HG03097 (cell line): ENCODE measurements around the gene CCDC6.
"Not testable (repeated sequence)": the region's sequence is repeated elsewhere in the genome, so short reads cannot be mapped to it uniquely, and the experiment has no call there.

Source experiments
- ATAC-seq: cut with Tn5 transposase; IDR thresholded peaks from one replicate; pipeline ENCODE4 v1.9.1; 2021; ENCODE audit not compliant: unreplicated experiment, low FRiP score

Gene CCDC6

GRCh38 chr10:59819683-59820082, 86.7 kb downstream of the CCDC6 start:
- ATAC-seq: no peak

GRCh38 chr10:59819265-59819664, 87.1 kb downstream of the CCDC6 start:
- ATAC-seq: no peak

GRCh38 chr10:59817773-59818172, 88.6 kb downstream of the CCDC6 start:
- ATAC-seq: no peak

GRCh38 chr10:59814878-59815277, 91.5 kb downstream of the CCDC6 start:
- ATAC-seq: no peak

GRCh38 chr10:59812519-59813122, 93.7 kb downstream of the CCDC6 start:
- ATAC-seq: no peak

- no peak for ATAC-seq
These were observed 96.7 kb downstream of the CCDC6 start for GRCh38 chr10:59809644-59809974.

GRCh38 chr10:59808896-59809643, 97.3 kb downstream of the CCDC6 start:
- ATAC-seq: peak; percentile 94

- ATAC-seq: no peak
These were observed 98.4 kb downstream of the CCDC6 start for GRCh38 chr10:59807629-59808620.

GRCh38 chr10:59805014-59805413, 101.3 kb downstream of the CCDC6 start:
- no peak for ATAC-seq

- no peak for ATAC-seq
These were observed 102.1 kb downstream of the CCDC6 start for GRCh38 chr10:59804220-59804619.

- no peak for ATAC-seq
These were observed 102.6 kb downstream of the CCDC6 start for GRCh38 chr10:59803714-59804113.

- no peak for ATAC-seq
These were observed 105.2 kb downstream of the CCDC6 start for GRCh38 chr10:59801171-59801570.

GRCh38 chr10:59799421-59799820, 106.9 kb downstream of the CCDC6 start:
- no peak for ATAC-seq

- ATAC-seq: no peak
These were observed 112.4 kb downstream of the CCDC6 start for GRCh38 chr10:59793919-59794318.

- ATAC-seq: no peak
These were observed 113.5 kb downstream of the CCDC6 start for GRCh38 chr10:59792812-59793211.

- ATAC-seq: no peak
These were observed 114.8 kb downstream of the CCDC6 start for GRCh38 chr10:59791601-59792000.

- ATAC-seq: not testable (repeated sequence)
These were observed 116.3 kb downstream of the CCDC6 start for GRCh38 chr10:59790080-59790479.

GRCh38 chr10:59788914-59789313, 117.4 kb downstream of the CCDC6 start:
- ATAC-seq: not testable (repeated sequence)

GRCh38 chr10:59787032-59787431, 119.3 kb downstream of the CCDC6 start:
- ATAC-seq: not testable (repeated sequence)

- not testable (repeated sequence) for ATAC-seq
These were observed 120.9 kb downstream of the CCDC6 start for GRCh38 chr10:59785476-59785875.

- no peak for ATAC-seq
These were observed 124.8 kb downstream of the CCDC6 start for GRCh38 chr10:59781511-59781910.
